ENCODE data around the gene ABCB11. TPM values are rescaled to one million over a fixed set of nuclear protein-coding genes. Genes with fewer than 3 reads are reported as not detected.
"Not testable (repeated sequence)": the region's sequence is repeated elsewhere in the genome, so short reads cannot be mapped to it uniquely, and the experiment has no call there.

The ABCB11 gene
- total RNA-seq, 1 experiment from 2014 or later, result 0.07 TPM

DNA sequence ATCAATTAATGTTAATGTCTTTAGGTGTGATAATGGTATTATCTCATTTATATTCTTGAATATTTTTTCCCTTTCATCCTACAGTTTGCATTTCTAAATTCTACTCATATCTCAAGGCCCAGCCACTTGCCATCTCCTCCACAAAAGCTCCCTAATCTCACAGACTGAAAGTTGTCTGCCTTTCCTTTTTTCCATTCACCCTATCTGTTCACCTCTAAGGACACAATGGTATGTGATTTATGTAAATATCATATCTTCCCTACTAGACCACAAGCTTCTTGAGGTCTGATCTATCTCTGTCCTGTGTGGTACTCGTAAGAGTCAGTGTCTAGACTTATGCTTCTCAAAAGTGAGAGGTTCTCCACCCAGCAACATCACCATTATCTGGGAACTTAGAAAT, 137.0 kb downstream of the ABCB11 start:
- Histone ChIP-seq H3K4me1 (ENCODE audit: low read length) (peaks cover 11% of the 10 kb centered on the region), H4K20me1 (ENCODE audit: insufficient read depth, low read depth, low read length) (no peaks in the 10 kb centered on the region), H3K4me3 (ENCODE audit: low read length) (no peak overlapping the region), H3K27me3 (ENCODE audit: low read length) (no peaks in the 10 kb centered on the region), H3K9ac (ENCODE audit: low read length) (no peak overlapping the region), H3K36me3 (ENCODE audit: insufficient read depth, low read length) (no peaks in the 10 kb centered on the region), H3K9me2 (replicated peaks; ENCODE audit: insufficient read depth, low read length) (no peaks in the 10 kb centered on the region; the same call in 1 of the 2 replicates), H3K27ac (ENCODE audit: low read length) (no peak overlapping the region), H2AFZ (ENCODE audit: low read length) (no peak overlapping the region), H3K4me2 (ENCODE audit: low read depth, low read length, poor library complexity, severe bottlenecking) (no peak overlapping the region), H3K79me2 (ENCODE audit: low read length) (peaks cover 11% of the 10 kb centered on the region), H3K9me3 (ENCODE audit: low read length) (no peaks in the 10 kb centered on the region)
- DNase-seq, result no peak

DNA sequence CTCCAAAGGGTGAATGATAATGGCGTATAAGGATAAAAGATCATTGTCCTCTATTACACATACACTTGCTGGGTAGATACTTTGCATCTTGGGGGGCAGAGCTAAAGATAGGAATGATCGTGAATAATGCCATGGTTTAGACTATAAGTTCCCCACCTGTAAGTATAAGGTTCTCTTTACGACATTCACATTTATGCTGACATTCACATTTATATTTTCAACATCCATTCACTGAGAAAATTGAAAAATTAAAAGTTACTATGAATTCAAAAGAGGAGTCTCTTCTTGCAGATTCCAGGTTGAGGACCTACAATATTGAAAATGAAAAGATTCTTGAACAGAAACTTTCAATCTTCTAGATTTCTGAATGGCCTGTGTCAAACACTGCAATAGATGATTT, 138.8 kb downstream of the ABCB11 start:
- no peaks in the 10 kb centered on the region for H3K9me3 ChIP-seq (ENCODE audit: low read length)
- H3K4me1 ChIP-seq (ENCODE audit: low read length), result peaks cover 12% of the 10 kb centered on the region
- no peak overlapping the region for H3K9ac ChIP-seq (ENCODE audit: low read length)
- H3K27me3 ChIP-seq (ENCODE audit: low read length), result no peaks in the 10 kb centered on the region
- H3K4me3 ChIP-seq (ENCODE audit: low read length), result no peak overlapping the region
- no peak overlapping the region for H3K4me2 ChIP-seq (ENCODE audit: low read depth, low read length, poor library complexity, severe bottlenecking)
- H2AFZ ChIP-seq (ENCODE audit: low read length), result no peak overlapping the region
- peaks cover 16% of the 10 kb centered on the region for H3K79me2 ChIP-seq (ENCODE audit: low read length)
- no peaks in the 10 kb centered on the region; the same call in 1 of the 2 replicates for H3K9me2 ChIP-seq (replicated peaks; ENCODE audit: insufficient read depth, low read length)
- H4K20me1 ChIP-seq (ENCODE audit: insufficient read depth, low read depth, low read length), result no peaks in the 10 kb centered on the region
- H3K27ac ChIP-seq (ENCODE audit: low read length), result no peak overlapping the region
- peaks cover 7% of the 10 kb centered on the region; the same call in 1 of the 2 replicates for H3K36me3 ChIP-seq (ENCODE audit: insufficient read depth, low read length)
- DNase-seq, result no peak

DNA sequence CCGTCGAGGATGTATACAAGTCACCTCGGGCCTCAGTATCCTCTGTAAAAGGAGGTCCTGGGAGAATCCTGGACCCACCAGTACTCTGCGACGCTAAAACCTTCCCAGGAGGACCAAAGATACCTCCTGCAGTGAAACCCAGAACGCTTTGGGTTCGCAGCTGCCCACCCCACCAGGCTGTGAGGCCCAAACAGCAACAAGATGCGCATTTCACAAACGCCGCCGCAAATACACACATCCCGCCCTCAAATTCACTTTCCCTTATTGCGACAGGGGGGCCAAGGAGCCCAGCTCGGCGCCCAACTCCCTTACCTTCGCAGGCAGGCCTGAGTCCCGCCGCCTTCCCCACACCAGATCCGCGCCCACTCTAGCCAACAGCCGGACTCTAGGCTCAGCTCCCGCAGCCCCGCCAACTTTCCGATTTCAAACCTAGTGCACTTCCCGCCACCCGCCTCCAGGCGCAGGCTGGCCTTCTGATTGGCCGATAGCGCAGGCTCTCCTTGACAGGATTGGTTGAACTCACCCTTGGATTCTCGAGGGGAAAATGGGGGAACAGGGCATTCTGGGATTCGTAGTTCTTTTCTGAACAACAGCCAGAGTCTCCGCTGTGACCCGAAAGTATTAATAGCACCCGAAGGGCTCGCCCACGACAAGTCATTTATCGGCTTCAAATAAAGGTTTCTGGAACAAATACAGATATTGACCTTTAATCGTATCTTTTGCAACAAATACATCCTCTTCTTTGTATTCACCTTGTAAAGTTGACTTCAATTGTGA, 140.9 kb downstream of the ABCB11 start, which contains the start of gene SPC25:
TSS of gene SPC25 (minus strand) at position 425 of the 777 bp plus-strand sequence. CDS start 911 bp downstream, outside the sequence.
- peak within 1 kb of the TSS; percentile 80 for H3K9ac ChIP-seq (ENCODE audit: low read length)

DNA sequence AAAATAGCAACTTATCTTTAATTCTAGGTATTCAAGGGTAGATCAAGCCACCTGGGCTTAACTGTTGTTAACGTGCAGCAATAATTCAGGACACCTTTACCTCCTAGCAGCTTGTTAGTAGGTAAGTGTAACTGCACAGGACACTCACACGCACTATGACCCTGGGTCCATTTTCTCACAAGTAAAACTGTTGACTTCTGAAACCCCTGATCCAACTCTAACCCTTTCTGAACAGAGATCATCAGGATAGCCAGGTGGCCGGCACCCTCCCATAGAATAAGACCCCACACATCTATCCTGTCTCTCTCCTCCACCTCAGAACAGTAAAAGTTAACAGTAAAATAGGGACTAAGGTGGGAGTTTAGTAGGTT, 141.5 kb downstream of the ABCB11 start:
- H3K27ac ChIP-seq (ENCODE audit: low read length), result no peak overlapping the region
- peak overlapping the region; percentile 71 for H3K4me2 ChIP-seq (ENCODE audit: low read depth, low read length, poor library complexity, severe bottlenecking)
- H3K27me3 ChIP-seq (ENCODE audit: low read length), result no peaks in the 10 kb centered on the region
- peak; percentile 46 for DNase-seq
- peaks cover 8% of the 10 kb centered on the region; the same call in 1 of the 2 replicates for H3K36me3 ChIP-seq (ENCODE audit: insufficient read depth, low read length)
- peaks cover 12% of the 10 kb centered on the region for H3K4me1 ChIP-seq (ENCODE audit: low read length)
- peaks cover 21% of the 10 kb centered on the region for H3K79me2 ChIP-seq (ENCODE audit: low read length)
- no peaks in the 10 kb centered on the region; the same call in 1 of the 2 replicates for H3K9me2 ChIP-seq (replicated peaks; ENCODE audit: insufficient read depth, low read length)
- peak overlapping the region; percentile 91 for H3K4me3 ChIP-seq (ENCODE audit: low read length)
- no peaks in the 10 kb centered on the region for H4K20me1 ChIP-seq (ENCODE audit: insufficient read depth, low read depth, low read length)
- peak overlapping the region; percentile 80 for H3K9ac ChIP-seq (ENCODE audit: low read length)
- H3K9me3 ChIP-seq (ENCODE audit: low read length), result no peaks in the 10 kb centered on the region
- H2AFZ ChIP-seq (ENCODE audit: low read length), result peak overlapping the region; percentile 89

More for the DNA sequence above, 140.9 kb downstream of the ABCB11 start, which contains the start of gene SPC25:
- no peaks in the 10 kb centered on the region; the same call in 1 of the 2 replicates for H3K9me2 ChIP-seq (replicated peaks; ENCODE audit: insufficient read depth, low read length)
- H3K36me3 ChIP-seq (ENCODE audit: insufficient read depth, low read length), result peaks cover 8% of the 10 kb centered on the region; the same call in 1 of the 2 replicates
- peak; percentile 98 for DNase-seq
- peak within 1 kb of the TSS; percentile 91 for H3K4me3 ChIP-seq (ENCODE audit: low read length)
- no peaks in the 10 kb centered on the region for H3K27me3 ChIP-seq (ENCODE audit: low read length)
- no peaks in the 10 kb centered on the region for H3K9me3 ChIP-seq (ENCODE audit: low read length)
- H3K4me2 ChIP-seq (ENCODE audit: low read depth, low read length, poor library complexity, severe bottlenecking), result peak within 1 kb of the TSS; percentile 71
- H2AFZ ChIP-seq (ENCODE audit: low read length), result peak within 1 kb of the TSS; percentile 89
- H3K27ac ChIP-seq (ENCODE audit: low read length), result no peak within 1 kb of the TSS
- H3K79me2 ChIP-seq (ENCODE audit: low read length), result peaks cover 21% of the 10 kb centered on the region
- H3K4me1 ChIP-seq (ENCODE audit: low read length), result peaks cover 12% of the 10 kb centered on the region
- H4K20me1 ChIP-seq (ENCODE audit: insufficient read depth, low read depth, low read length), result no peaks in the 10 kb centered on the region

DNA sequence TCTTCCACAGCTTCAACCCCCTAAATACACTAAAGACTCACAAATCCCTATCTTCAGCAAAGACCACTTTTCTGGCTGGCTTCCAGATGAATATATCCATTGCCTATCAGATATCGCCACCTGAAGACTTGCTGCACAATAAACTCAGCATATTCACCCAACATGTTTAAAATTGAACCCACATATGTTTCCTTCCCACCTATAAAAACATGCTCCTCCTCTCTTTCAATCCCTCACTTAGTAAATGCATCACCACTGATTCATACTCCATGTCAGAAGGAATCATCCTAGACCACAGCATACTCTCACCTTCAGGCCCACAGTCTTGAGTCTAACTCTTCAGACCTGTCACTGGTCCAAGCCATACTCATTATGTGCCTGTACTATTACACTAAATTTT, 146.1 kb downstream of the ABCB11 start:
- Histone ChIP-seq H2AFZ (ENCODE audit: low read length) (no peak overlapping the region), H3K4me3 (ENCODE audit: low read length) (no peak overlapping the region), H3K4me1 (ENCODE audit: low read length) (peaks cover 6% of the 10 kb centered on the region), H3K9ac (ENCODE audit: low read length) (no peak overlapping the region), H3K27ac (ENCODE audit: low read length) (no peak overlapping the region), H3K79me2 (ENCODE audit: low read length) (peaks cover 49% of the 10 kb centered on the region), H3K4me2 (ENCODE audit: low read depth, low read length, poor library complexity, severe bottlenecking) (no peak overlapping the region), H3K9me2 (replicated peaks; ENCODE audit: insufficient read depth, low read length) (no peaks in the 10 kb centered on the region), H3K9me3 (ENCODE audit: low read length) (no peaks in the 10 kb centered on the region), H3K27me3 (ENCODE audit: low read length) (no peaks in the 10 kb centered on the region), H4K20me1 (ENCODE audit: insufficient read depth, low read depth, low read length) (no peaks in the 10 kb centered on the region), H3K36me3 (ENCODE audit: insufficient read depth, low read length) (peaks cover 8% of the 10 kb centered on the region; the same call in 1 of the 2 replicates)
- DNase-seq, result no peak

DNA sequence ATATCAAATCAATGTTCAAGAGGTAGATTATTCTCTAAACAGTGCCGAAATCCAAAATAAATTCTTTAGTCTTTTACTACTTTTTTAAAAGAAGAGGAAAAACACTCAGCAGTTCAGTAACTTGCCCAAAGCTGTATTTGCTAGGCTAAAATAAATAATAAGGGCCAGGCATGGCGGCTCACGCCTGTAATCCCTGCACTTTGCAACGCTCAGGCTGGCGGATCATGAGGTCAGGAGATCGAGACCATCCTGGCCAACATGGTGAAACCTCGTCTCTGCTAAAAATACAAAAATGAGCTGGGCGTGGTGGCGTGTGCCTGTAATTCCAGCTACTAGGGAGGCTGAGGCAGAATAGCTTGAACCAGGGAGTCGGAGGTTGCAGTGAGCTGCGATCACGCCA, 149.0 kb downstream of the ABCB11 start:
- H2AFZ ChIP-seq (ENCODE audit: low read length); H3K9me3 ChIP-seq (ENCODE audit: low read length); DNase-seq; H3K27me3 ChIP-seq (ENCODE audit: low read length); H3K36me3 ChIP-seq (ENCODE audit: insufficient read depth, low read length); H4K20me1 ChIP-seq (ENCODE audit: insufficient read depth, low read depth, low read length); H3K4me3 ChIP-seq (ENCODE audit: low read length); H3K4me1 ChIP-seq (ENCODE audit: low read length); H3K27ac ChIP-seq (ENCODE audit: low read length); H3K9me2 ChIP-seq (replicated peaks; ENCODE audit: insufficient read depth, low read length); H3K9ac ChIP-seq (ENCODE audit: low read length); H3K4me2 ChIP-seq (ENCODE audit: low read depth, low read length, poor library complexity, severe bottlenecking): not testable (repeated sequence)
- H3K79me2 ChIP-seq (ENCODE audit: low read length), result peaks cover 61% of the 10 kb centered on the region

DNA sequence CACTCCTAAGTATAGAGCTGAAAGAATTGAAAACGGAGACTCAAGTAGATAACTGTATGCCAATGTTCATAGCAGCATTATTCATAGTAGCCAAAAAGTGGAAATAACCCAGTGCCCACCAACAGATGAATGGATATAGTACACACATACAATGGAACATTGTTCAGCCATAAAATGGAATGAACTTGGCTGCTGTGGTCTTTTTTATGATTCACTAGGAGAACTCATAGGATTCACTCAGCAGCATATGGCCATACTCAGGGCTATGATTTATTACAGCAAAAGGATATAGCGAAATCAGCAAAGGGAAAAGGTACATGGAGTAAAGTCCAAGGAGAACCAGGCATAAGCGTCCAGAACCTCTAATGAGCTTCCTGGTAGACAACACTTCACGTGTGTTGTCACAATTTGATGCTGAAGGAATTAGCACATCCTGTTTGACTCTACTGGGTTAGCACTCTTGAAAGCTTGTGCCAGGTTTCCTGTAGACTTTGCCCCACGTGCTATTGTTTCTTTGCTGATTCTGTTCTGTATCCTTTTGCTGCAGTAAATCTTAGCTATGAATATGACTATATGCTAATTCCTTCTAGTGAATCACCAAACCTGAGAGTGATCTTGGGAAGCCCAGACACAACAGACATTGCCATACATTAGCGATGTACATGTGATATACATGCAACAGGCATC, 156.6 kb downstream of the ABCB11 start:
- Histone ChIP-seq H3K27me3 (ENCODE audit: low read length) (no peaks in the 10 kb centered on the region), H3K36me3 (ENCODE audit: insufficient read depth, low read length) (peaks cover 22% of the 10 kb centered on the region)

GRCh38 chr2:168870824-168871223, 160.3 kb downstream of the ABCB11 start:
- H3K4me1 ChIP-seq (ENCODE audit: low read length); H2AFZ ChIP-seq (ENCODE audit: low read length); H3K9ac ChIP-seq (ENCODE audit: low read length); H3K9me3 ChIP-seq (ENCODE audit: low read length); H3K4me2 ChIP-seq (ENCODE audit: low read depth, low read length, poor library complexity, severe bottlenecking); H3K27me3 ChIP-seq (ENCODE audit: low read length); H3K27ac ChIP-seq (ENCODE audit: low read length); H4K20me1 ChIP-seq (ENCODE audit: insufficient read depth, low read depth, low read length); DNase-seq; H3K9me2 ChIP-seq (replicated peaks; ENCODE audit: insufficient read depth, low read length); H3K4me3 ChIP-seq (ENCODE audit: low read length): not testable (repeated sequence)
- peaks cover 14% of the 10 kb centered on the region for H3K79me2 ChIP-seq (ENCODE audit: low read length)
- peaks cover 22% of the 10 kb centered on the region for H3K36me3 ChIP-seq (ENCODE audit: insufficient read depth, low read length)

More for the DNA sequence above, 156.6 kb downstream of the ABCB11 start:
- Histone ChIP-seq H3K4me1 (ENCODE audit: low read length) (peaks cover 14% of the 10 kb centered on the region), H4K20me1 (ENCODE audit: insufficient read depth, low read depth, low read length) (no peaks in the 10 kb centered on the region), H3K9ac (ENCODE audit: low read length) (no peak overlapping the region), H3K9me2 (replicated peaks; ENCODE audit: insufficient read depth, low read length) (no peaks in the 10 kb centered on the region), H3K9me3 (ENCODE audit: low read length) (no peaks in the 10 kb centered on the region), H2AFZ (ENCODE audit: low read length) (no peak overlapping the region), H3K4me2 (ENCODE audit: low read depth, low read length, poor library complexity, severe bottlenecking) (no peak overlapping the region), H3K79me2 (ENCODE audit: low read length) (peaks cover 47% of the 10 kb centered on the region), H3K4me3 (ENCODE audit: low read length) (no peak overlapping the region), H3K27ac (ENCODE audit: low read length) (no peak overlapping the region)
- no peak for DNase-seq
